CD1c-positive myeloid dendritic cell (primary cell): ENCODE results near the gene ZNF555.

Source experiments
- DNase-seq: peaks from one replicate; pipeline ENCODE4 v3.0.0-alpha.2; 2016; ENCODE audit errors: extremely low spot score

ZNF555 gene

DNA sequence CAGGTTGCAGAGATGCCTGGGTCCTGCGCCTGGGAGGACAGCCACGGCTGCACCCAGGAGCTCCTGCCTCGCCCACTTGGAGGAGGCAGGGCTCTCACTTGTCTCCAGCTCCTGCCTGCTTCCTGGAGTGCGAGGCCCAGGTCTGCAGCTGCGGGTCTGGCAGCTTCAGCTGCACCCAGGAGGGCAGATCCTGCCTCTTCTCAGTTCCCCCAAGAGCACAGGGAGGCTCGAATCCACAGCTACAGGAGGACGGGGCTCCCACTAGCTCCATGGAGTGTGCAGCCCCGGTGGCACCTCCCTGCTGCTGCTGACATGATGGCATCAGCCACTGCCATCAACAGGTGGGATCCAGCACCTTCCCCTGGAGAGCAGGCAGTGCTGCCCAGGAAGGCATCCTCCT is 17.1 kb upstream of the ZNF555 start:
- no peak for DNase-seq

DNA sequence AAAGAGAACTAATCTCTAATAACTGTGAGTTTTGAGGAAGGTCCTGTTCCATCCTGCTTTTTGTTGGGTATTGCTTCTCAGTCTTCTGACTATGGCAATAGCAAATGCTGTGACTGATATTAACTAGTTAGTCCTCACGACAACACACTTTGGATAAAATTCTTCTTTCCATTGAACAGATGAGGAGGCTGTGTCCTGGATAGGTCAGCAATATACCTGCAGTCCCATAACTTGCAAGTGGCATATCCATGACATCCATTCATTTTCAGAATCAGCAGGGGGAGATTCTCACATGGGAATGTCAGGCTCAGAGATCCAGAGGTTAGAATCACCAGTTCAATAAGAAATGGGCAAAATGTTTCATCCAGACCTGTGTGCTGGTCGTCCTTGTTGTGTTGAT is 14.3 kb upstream of the ZNF555 start:
- no peak for DNase-seq

DNA sequence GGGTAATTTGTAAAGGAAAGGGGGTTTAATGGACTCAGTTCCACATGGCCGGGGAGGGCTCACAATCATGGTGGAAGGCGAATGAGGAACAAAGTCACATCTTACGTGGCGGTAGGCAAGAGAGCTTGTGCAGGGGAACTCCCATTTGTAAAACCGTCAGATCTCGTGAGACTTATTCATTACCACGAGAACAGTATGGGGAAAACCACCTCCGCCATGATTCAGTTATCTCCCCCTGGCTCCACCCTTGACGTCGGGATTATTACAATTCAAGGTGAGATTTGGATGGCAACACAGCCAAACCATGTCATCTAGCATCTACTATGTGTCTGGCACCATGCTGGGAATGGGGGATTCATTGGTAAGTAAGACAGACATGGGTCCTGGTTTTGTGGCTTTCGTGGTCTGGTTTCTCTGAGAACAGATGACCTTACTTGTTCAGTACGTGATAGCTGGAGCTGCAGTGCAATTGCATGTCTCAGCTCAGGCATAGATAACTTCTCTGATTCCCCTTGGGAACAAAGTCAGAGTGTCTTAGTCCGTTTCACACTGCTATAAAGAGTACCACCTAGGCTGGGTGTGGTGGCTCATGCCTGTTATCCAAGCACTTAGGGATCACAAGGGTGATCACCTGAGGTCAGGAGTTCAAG is 13.3 kb upstream of the ZNF555 start:
- DNase-seq: no peak

DNA sequence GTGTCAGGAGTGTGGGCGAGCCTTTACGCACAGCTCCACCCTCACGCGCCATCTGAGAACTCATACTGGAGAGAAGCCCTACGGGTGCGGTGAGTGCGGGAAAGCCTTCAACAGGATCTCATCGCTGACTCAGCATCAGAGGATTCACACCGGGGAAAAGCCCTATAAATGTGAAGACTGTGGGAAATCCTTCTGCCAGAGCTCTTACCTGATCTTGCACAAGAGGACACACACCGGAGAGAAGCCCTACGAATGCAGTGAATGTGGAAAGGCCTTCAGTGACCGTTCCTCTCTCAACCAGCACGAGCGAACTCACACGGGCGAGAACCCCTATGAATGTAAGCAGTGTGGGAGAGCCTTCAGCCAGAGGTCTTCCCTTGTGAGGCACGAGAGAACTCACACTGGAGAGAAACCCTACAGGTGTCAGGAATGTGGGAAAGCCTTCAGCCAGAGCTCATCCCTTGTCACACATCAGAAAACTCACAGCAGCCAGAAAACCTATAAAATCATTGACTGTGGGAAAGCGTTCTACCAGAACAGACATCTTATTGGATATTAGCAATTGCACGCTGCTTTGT is 6.9 kb upstream of the ZNF555 start:
- no peak for DNase-seq

DNA sequence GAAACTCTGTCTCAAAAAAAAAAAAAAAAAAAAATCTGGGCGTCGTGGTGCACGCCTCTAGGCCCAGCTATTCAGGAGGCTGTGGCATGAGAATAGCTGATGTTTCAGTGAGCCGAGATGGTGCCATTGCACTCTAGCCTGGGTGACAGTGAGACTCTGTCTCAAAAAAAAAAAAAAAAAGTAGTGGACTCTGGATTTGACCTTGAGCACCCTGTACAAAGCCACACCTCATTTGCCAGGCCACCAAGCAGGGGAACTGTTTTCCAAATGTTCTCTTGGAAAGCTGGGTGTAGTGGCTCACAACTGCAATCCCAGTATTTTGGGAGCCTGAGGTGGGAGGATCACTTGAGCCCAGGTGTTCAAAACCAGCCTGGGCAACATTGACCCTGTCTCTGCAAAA is 3.8 kb upstream of the ZNF555 start:
- no peak for DNase-seq

DNA sequence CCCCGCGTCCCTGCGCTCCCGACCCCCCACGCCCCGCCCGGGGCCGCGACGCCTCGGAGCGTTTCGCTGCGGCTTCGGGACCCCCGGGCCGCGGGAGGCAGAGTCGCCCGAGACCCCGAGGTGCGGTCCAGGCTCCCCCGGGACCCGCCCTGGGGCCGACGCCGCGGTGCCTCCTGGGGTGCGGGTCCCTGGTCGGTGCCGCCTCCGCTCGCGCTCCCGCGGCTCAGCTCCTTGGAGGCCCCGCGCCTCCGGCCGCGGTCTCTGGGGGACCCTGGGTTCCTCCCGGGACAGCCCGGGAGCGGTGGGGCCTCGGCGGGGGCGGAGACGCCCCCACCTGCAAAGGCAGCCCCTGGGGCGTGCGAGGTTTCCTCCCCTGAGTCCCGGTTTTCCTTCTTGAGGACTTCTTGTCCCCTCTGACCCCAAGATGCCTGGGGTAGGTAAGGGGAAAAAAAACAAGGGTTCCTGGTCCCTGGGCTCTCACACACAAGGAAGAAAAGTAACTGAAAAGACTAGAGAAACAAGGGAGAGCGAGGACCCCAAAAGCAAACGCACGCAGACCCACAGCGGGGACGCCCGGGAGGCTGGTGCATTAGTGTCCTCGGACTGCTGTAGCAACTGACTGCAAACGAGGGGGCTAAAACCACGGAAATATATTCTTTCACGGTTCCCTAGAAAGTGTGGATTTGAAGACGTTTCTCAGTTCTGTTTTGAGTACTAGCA is 740 bp downstream of the ZNF555 start:
- peak; percentile 4 for DNase-seq

DNA sequence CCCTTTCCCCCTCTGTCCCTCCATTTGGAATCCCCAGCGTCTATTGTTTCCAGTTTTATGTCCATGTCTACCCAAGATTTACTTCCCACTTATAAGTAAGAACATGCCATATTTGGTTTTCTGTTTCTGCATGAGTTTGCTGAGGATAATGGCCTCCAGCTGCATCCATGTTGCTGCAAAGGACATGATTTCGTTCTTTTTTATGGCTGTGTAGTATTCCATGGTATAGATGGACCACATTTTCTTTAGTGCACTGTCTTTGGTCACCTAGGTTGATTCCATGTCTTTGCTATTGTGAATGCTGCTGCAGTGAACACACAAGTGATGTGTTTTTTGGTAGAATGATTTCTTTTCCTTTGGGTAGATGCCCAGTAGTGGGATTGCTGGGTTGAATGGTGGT is 3.8 kb downstream of the ZNF555 start:
- DNase-seq: no peak

DNA sequence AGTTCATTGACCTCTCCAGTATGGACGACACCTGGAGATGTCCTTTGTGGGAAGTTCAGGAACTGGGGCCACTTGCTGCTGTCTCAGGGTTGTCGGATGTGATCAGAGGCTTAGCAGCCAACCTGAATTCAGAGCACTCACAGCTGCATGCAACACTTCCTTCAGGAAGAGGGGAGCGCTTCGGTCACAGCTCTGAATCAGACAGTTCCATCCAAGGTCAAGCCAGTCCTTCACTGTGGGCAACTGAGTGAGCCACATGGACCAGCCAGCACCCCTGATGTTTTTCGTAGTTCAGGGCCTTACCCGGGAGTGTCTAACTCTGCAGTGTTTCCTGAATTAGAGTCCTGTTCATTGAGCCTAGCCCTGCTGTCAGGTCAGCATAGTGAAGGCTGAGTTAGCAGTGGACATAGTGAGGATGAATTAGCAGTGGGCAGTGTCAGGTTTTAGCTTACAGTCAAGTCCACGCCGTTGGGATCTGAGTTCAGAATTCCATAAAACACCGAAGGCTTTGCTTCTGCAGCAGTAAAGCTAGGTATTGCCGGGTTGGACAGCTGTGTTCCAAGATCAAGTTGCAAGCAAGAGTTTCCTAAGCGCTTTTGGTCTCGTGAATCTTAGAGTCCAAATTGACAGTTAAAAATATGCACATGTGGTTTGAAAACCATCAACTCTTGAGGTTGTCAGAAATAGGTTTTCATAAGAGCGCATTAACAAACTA is 5.1 kb downstream of the ZNF555 start:
- no peak for DNase-seq

DNA sequence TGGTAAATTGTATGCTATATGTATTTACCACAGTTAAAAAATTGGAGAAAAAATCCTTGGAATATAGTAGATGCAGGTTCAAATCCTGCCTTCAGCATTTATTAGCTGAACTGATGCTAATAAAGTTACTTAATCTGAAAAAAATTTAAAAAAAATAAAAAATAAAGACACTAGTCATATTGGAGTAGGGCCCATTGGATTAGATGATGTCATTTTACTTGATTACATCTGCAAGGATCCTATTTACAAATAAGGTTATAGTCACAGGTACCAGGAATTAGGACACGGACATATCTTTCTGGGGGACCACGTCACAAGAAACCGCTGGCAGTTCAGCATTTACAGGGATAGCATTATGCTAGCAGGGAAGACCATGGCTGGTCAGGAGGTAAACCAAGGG is 6.2 kb downstream of the ZNF555 start:
- no peak for DNase-seq

DNA sequence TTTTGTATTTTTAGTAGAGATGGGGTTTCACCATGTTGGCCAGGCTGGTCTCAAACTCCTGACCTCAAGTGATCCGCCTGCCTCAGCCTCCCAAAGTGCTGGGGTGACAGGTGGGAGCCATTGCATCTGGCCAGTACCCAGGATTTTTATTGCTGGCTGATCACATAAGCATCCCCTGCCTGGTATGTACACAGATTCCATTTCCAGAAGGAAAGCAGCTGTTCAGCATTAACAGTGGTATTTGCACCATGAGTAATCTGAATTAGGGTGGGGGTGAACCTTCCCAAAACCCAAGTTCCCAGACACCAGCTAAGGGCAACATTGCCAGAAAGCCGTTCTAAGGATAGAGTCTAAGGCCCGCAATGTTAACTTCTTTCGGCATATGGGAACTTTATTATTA is 7.3 kb downstream of the ZNF555 start:
- no peak for DNase-seq

DNA sequence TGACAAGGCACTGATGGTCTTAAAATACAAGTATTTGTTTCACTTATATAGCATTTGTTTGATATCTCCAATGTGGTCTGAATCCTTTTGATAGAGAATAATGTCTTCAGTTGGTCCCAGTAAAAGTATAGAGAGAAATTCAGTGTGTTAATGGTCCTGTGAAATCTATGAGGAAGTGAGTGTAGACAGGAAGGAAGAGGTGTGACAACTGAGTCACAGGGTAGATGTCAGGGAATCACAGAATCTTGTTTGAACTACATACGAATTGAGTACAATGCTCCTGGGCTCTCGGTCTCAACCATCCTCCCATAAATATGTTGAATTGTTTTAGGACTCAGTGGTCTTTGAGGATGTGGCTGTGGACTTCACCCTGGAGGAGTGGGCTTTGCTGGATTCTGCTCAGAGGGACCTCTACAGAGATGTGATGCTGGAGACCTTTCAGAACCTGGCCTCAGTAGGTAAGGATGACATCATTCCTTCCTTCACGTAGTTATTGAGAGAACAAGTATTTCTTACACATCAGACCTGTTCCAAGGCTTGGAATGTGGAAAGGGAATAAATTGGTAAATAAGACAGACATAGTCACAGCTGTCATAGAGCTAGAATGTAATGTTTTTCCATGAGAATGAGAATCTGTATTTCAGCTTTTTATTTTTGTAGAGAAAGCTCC is 9.1 kb downstream of the ZNF555 start:
- DNase-seq: no peak

DNA sequence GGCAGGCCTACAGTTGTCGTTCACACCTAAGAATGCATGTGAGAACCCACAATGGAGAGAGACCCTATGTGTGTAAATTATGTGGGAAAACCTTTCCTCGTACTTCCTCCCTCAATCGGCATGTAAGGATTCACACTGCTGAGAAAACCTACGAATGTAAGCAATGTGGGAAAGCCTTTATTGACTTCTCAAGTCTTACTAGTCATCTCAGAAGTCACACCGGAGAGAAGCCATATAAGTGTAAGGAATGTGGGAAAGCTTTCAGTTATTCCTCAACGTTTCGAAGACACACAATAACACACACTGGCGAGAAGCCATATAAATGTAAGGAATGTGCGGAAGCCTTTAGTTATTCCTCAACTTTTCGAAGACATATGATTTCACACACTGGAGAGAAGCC is 11.3 kb downstream of the ZNF555 start:
- no peak for DNase-seq

DNA sequence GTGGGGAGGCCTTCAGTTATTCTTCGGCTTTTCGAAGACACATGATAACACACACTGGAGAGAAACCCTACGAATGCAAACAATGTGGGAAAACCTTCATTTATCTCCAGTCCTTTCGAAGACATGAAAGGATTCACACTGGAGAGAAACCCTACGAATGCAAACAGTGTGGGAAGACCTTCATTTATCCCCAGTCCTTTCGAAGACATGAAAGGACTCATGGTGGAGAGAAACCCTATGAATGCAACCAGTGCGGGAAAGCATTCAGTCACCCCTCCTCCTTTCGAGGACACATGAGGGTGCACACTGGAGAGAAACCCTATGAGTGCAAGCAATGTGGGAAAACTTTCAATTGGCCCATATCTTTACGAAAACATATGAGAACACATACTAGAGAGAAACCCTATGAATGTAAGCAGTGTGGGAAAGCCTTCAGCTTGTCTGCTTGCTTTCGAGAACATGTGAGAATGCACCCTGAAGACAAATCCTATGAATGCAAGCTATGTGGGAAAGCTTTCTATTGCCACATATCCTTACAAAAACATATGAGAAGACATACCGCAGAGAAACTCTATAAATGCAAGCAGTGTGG is 11.8 kb downstream of the ZNF555 start:
- no peak for DNase-seq

DNA sequence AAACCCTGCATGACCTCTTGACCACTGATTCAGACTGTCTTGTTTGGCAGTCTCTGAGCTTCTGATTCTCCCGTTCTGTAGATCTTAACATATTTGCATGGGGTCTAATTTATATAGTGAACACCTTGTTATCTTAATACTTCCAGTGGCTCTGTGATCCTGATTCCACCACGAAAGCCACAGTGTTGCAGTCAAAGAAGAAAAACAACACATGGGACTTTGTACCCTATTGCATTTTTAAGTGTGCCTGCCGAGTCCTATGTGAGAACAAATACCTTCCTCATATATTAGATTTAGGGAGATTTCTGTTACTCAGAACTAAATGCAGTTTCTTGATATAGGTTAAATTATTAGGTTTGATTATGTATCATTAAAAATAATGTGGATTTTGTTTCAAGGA is 13.6 kb downstream of the ZNF555 start:
- no peak for DNase-seq

DNA sequence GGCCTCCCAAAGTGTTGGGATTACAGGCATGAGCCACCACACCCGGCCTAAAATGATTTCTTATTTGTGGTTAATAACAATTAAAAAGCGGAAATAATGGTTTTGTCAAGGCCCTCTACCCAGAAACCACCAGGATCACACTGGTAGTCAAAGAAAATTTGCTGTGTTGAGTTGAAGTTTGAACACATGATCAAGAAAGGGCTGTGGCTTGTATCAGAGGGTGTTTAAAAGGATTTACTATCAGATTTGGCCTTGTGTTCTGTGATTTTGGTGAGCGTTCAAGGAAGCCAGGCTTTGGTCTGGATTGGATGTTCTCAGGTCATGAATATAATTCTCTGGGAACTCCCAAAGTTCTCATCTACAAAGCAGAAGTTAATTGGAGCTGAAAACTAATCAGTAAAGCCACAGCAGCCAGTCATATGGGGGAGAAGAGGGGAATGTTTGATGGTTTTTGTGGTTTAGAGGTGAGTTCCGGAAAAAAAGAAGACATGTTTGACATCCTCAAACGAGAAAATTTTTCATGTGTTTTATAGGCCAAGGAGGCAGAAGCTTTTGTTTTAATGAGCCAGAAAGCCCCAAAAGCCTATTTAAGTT is 15.3 kb downstream of the ZNF555 start:
- DNase-seq: no peak

DNA sequence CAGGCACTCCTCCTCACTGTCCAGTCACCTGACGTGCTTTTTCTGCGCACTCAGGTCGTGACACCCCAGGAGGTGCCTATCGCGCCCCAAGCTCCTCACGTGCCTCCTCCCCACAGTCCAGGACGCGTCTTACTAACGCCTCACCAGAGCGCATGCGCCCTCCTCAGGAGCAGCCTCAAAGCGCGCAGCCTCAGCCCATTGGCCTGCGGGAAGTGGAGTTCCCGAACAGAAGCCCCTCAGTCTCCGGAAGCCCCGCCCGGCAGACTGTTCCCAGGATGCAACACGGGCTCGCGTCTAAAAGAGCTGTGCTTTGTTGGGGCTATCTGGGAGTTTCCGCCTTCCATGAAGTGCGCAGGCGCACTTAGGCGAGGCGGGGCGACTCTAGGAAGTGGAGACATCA is 17.6 kb downstream of the ZNF555 start:
- no peak for DNase-seq

DNA sequence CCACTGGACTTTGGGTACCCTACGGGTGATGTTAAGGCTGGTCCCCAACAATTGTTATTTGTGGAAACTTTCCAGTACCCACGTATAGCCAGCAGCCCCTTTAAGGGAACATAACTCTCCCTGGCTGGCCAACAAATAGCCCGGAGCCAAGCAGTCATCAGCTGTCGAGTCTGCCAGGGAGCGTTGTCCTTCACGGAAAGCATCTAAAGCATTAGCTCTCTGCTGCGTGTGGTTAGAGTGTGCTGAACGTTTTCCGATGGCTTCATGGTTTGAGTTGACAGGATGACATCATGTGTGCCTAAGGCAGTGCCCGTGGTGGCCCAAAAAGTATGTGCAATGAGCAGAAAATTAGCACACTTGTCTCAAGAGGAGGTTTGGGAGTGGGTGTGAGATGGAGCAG is 22.5 kb downstream of the ZNF555 start:
- DNase-seq: no peak

DNA sequence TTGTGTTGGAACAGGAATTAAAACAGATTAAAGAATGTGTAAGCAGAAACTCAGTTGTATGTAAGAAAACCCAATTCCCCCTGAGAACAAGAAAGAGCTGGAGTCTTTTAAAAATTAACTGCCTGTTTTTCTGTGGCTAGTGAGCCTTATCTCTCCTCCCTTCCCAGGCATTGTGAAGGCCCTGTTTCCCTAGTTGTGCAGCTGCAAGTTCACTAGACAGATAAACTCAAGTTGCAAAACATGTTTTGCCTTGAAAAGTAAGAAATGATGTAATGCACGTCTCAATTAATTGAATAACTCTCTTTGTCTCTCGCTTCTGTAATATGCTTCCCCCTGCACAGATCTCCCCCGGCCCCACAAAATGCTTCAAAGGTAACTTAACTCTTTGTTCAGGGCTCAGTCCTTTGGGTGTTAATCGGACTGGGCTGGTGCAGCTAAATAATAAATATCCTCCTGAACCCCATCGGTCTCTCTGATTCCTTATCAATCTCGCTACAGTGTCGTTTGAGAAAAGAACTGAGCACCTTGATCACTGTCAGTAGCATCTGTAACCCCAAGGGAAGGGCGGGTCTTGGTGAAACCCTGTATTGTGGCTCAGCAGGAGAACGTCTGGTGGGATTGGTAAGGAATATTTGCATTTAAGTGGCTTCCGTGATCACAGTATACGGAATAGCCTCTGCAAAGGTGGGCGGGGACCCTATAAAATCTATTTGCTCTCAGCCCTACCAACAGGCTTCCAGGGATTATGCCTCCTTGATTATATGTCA is 24.2 kb downstream of the ZNF555 start:
- no peak for DNase-seq

DNA sequence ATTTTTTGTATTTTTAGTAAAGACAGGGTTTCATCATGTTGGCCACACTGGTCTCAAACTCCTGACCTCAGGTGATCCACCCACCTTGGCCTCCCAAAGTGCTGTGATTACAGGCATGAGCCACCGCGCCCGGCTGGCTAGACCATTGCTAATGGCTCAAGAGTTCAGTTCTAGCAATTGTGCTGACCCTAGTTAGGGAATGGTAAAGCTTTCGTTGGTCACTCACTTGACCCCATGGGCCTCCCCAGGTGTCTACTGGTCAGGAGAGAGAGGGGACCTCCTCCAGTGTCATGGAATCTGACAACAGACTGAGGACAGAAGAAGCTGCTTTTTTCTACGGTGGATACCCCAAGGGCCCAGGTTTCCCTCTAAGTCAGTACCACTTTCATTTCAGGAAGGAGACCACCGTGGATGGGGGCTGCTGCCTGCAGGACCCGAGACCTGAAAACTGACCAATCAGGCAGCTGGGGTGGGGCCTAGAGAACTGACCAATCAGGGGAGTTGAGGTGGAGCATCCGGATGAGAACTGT is 25.3 kb downstream of the ZNF555 start:
- no peak for DNase-seq
